HL-60/S4 treated with retinoic acid at 250 ng/mL for 4 days and 3 days (cell line): ENCODE measurements around the gene FRMD1.

Experiments used
- in situ Hi-C: fragments of 300-500 bp; cut with MboI; formaldehyde crosslinking; loops from 2 replicates; pipeline ENCODE4 v1.7.0; 2022; ENCODE audit warnings: low sequenced_read_pairs

Gene FRMD1

DNA sequence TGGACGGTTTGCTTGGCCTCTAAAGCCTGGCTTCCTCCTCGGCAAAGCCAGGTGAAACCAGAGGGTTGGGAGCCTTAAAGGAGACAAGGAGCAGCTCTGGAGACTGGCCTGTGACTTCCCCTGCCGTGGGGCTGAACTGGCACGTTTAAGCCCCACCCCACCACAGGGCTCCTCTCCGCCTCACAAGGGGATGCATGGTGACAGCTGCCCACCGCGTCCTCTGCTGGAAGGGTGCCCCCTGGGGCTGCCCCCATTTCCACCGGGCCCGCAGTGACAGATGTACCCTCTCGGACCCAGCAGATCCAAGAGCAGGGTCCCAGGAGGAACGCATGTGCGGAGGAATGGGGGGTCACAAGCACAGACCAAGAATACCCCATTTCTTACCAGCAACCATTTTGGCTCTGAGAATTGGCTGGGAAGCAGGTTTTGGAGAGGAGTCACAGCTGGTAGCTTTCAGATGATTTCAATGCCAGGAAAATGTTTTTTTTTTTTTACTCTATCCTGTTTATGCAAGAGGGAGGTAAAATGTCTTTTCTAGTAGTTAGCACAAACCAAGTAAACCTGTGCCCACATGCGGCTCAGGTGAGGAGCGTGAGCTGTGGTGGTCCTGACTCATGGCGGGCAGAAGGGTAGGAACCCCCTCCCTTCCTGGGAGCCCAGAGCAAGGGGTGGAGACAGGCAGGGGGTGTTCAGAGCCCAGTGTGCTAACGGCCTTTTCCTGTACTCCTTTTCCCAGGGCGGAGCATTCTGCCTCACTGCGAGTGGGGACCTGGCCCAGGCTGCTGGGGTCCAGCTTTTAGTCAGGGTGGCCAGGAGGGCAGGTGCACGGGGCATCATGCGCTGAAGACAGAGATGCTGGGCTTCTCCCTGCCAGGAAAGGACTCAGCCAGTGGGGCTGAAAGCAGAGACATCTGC is 33.0 kb downstream of the FRMD1 start:
- in situ Hi-C loops, result no loop called here

DNA sequence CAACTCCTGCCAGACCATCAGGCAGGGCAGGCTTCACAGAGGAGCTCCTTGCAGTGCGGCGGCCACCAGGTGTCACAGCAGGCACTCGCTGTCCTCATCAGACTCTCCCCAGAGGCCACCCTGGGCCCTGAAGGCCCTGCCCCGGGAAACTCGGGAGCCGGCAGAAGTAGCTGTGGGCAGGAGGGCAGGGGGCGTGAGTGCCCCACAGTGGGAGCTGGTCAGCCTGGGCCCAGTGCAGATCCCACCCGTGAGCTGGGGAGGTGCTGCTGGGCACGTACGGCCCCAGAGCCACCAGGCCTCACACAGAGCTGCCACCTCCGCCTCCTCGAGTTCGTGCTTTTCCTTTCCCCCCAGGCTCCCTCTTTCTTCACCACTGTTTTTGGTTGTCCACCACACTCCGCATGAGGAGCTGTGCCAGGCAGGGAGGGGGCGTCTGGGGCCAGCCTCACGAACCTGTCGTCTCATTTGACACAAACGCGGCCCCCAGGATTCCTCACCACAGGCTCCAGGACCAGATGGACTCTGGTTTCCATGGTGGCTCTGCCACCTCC is 33.8 kb downstream of the FRMD1 start:
- in situ Hi-C loops, result no loop called here

DNA sequence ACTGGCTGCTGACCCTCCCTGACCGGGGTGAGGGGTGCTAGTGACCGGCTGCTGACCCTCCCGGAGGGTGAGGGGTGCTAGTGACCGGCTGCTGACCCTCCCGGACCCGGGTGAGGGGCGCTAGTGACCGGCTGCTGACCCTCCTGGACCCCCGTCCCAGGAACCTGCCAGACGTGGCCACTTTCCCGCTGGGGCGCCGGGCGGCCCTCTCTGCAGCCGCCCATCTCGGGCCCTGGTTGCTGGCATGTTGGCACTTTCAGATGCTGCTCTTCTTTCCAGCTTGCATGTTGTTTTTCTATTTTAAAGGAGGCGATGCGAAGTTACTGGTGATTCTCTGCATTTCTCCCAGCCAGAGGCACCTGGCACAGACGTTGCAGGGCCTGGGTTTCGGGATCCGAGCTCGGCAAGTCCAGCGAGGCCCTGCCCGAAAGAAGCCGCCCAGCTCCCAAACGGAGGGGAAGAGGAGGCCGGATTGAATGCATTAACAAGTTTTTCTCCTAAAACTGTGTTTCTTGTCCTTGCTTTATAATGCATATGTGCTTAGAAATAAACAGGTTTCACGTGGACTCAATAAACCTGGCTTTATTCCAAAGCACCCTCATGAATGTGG is 34.4 kb downstream of the FRMD1 start:
- in situ Hi-C loops, result no loop called here

DNA sequence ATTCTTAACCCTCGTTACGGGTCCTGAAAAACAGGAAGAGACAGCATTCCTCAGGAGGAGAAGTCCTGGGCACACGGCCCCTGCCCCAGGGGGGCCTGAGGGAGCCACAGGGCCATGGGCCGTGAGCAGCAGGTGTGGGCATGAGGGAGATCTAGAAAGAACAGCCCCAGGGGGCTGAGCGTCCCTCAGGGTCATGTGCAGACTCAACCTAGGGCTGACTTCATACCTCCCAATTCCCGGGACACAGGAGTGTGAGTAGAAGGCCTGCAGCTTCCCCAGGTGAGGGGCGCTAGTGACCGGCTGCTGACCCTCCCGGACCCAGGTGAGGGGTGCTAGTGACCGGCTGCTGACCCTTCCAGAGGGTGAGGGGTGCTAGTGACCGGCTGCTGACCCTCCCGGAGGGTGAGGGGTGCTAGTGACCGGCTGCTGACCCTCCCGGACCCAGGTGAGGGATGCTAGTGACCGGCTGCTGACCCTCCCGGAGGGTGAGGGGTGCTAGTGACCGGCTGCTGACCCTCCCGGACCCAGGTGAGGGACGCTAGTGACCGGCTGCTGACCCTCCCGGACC is 35.1 kb downstream of the FRMD1 start:
- in situ Hi-C loops, result no loop called here

DNA sequence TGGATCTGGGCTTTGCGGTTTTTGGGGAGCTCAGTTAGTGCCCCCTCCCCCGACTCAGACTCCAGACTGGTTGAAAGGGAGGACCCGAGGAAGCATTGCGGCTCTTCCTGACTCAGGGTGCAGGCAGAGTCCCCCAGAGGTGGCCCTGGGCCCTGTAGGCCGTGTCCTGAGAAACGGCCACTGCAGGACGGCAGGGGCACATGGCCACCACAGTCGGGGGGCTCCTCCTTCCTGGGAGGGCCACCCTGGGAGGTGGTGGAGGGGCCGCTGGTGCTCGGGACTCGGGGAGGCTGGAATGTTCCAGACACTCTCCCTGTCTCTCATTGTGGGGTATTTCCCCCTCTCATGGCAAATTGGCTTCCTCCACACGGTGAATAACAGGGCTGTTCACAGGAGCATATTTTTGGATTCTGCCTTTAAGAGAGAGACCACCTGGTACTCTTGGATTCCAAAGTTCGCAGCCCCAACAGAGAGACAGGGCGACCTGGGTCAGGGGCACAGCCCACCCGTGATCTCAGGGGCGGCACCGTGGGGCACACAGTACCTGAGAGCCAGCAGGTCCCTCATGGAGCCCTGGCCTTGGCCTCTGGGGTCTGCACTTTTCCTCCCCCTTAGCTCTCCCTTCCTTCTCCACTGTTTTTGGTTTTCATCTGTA is 35.7 kb downstream of the FRMD1 start:
- in situ Hi-C loops, result no loop called here

DNA sequence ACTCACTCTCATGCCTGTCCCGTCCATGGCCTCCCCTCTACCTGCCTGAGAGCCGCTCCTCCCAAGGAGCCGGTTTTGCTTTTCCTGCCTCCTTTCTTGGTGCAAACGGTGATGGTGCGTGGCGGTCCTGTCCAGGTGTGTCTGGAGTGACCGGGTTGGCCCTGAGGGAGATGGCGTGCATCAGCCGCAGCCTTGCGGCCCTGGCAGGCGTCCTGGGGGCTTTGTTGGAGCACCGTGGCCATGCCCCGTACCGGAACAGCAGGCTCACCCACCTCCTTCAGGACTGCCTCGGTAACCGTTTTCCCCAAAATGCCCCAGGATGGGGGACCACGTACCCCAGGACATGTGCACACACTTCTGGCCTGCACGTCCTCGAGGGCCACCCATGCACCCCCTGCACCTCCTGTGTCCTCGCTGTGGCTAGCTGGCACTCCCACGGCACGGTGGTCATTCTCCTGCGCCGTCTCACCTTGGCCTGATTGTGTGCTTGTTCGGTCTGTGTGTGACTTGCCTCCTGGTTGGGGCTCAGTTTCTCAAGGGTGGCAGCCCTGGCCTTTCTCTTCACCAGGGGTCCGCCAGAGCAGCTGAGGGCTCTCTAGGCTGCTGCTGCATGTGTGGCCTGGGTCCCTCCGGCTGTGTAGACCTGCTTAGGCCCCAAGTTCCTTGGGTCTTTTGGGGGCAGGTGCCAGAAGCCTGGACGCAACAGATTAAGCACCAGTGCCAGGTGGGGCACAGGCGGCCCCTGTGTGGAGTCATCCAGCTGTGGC is 36.4 kb downstream of the FRMD1 start:
- in situ Hi-C loops, result no loop called here

DNA sequence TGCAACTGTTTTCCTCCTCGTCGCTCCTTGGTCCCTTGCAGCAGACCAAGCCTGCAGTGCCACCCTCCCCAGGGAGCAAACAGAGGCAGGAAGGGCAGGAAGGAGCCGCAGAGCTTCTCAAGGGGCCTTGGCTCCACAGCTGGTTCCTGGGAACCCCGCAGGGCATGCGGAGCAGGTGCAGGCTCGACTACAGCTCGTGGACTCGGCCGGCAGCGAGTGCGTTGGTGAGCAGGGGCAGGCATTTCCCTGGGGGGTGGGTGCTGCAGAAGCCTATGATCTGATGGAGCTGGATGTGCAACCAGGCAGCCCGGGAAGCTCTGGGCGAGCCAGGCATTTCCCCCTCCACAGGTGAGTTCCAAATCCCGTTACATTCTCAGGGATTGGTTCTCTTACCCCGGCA is 37.1 kb downstream of the FRMD1 start:
- in situ Hi-C loops, result no loop called here

DNA sequence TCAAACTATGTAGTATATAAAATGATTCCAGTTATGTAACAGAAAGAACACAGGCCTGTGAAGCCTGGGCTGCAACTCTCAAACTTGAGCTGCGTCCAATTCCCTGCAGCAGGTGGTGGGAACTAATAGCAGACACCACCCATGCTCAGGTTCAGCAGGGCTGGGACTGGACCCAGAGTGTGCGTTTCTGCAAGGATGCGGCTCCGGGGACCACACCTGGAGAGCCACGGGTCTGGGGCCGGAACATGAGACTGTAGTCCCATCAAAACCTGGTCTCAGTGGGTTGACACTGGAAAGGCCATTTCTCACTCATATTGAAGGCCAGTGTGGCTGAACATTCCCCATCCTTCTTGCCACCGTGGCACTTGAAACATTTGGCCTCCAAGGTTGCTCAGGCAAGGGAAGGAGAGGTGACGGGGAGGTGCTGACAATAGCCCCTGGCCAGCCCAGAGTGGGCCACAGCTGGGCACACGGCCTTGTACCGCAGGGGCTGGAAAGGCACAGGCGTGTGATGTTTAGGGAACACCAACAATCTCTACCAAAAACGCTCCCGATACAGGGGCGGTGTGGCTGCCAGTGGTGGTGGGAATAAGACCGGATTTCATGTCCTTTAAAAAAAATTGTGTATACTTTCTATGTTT is 38.0 kb downstream of the FRMD1 start:
- in situ Hi-C loops, result no loop called here

DNA sequence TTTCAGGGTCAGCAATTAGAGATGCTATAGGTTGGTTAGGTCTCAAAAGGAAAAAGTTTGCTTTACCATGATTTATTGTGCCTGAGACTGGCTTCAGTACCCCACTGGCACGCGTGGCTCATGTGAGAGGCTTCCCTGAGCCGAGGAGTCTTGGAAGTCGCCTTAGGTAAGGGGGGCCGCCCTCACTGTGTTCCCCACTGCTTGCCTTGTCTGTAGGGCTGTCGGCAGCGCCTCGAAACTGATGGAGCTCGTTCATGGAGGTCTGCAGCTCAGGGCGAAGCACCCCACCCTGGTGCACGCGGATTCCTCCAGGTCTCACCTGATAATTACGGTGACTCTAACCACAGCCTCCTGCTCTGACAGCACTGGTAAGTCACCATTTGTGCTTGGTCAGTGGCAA is 39.2 kb downstream of the FRMD1 start:
- in situ Hi-C loops, result no loop called here

DNA sequence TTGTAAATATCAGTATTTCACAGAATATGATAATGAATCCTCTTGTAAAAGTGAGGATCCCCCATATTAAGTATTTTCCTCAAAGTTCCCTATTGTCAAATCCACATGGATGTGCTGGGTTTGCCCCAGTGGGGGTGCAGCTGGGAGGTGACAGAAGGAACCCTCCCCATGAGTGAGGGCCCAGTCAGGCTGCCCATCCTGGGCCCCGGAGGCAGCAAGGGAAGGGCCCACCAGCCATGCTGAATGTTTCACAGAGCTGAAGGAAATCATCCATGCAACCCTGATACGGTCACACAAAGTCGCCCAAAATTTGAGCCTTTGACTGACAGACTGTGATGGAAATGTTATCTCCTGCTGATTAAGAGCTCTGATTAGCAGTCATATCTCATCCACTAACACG is 39.7 kb downstream of the FRMD1 start:
- in situ Hi-C loops, result no loop called here

DNA sequence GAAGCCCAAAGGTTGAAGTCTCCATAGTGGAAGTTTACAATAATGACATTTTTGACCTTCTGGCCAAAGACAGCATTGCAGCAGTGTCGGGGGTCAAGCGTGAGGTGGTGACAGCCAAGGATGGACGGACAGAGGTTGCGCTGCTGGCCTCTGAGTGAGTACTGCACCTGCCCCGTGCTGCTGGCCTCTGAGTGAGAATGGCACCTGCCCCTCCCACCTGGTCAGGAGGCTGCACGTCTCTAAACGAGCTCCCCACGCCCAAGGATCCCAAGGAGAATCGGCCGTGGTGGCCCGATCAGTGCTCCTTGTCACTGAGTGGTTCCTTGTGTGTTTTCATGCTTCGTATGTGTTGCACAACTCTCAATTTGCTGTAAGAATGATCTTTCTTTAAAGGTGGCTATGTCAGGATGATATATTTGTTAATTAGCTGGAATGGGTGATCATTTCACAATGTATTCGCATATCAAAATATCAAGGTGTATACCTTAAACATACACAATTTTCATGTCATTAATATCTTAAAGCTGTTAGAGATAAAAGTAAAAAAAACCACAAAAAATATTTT is 40.4 kb downstream of the FRMD1 start:
- in situ Hi-C loops, result no loop called here

DNA sequence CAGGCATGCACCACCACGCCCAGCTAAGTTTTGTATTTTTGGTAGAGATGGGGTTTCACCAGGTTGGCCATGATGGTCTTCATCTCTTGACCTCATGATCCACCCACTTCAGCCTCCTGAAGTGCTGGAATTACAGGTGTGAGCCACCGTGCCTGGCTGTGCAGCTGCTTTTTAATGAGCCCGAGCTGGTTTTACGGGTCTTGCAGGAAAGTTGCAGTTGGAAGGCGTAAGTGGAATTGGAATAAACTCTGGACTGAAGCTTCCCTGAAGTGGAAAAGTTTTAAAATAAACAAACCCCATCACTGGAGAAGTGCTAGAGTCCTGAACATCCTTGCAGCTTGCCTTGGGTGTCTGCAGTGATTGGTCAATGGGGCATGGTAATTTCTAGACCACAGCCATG is 41.2 kb downstream of the FRMD1 start:
- in situ Hi-C loops, result no loop called here

DNA sequence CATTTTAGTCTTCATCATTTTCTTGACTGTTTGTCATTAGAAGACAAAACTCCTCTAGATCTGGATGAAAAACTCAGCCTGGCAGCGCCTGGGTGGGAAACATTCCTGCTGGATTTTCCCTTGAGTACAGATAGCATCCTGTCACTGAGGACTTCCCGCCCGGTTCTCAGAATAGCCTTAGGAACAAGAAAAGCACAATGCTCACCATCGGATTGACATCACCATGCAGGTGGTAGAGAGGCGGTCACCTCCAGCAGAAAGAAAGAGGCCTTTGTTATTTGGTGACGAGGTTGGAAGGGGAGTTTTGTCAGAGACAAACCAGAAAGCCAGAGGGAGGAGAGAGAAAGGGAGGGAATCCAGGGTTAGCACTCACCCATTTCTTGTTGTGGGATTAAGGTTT is 41.8 kb downstream of the FRMD1 start:
- in situ Hi-C loops, result no loop called here

DNA sequence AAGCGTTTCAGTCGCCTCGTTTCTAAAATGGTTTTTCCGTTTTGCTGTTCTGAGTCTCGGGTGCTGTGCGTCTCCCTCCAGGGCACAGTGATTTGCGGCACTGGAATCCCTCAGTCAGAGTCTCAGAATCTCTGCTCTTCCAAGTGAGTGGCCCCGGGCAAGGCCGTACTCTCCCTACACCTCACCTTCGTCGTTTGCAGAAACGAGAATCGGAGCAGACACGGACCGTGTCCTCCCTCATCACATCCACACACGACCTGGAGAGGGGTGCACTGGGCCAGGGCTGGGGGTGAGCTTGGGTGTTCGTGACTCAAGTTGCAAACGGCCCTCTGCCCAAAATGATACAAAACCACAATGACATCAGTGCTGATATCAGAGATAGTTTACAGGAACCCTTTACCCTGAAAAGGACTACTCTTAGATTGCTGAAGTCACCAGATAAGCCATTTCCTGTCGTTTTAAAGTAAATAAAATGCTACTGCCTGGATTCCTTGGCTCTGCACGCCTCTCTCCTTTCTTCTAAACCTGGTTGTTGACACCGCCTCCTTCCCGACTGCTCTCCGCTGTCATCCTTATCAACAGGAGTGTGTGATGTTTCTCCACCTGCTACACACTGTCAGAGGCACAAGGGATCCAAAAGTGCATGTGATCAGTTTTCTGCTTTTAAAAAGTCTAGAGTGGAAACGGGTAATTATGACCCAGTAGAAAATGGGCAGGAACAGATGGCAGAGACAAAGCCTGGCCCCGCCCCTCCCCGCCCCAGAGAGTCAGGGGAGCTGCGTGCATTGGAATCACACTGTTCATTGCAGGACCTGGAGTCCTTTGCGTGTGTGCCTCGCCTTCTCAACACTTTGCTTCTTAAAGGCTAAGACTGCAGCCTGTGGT is 43.1 kb downstream of the FRMD1 start:
- in situ Hi-C loops, result no loop called here

DNA sequence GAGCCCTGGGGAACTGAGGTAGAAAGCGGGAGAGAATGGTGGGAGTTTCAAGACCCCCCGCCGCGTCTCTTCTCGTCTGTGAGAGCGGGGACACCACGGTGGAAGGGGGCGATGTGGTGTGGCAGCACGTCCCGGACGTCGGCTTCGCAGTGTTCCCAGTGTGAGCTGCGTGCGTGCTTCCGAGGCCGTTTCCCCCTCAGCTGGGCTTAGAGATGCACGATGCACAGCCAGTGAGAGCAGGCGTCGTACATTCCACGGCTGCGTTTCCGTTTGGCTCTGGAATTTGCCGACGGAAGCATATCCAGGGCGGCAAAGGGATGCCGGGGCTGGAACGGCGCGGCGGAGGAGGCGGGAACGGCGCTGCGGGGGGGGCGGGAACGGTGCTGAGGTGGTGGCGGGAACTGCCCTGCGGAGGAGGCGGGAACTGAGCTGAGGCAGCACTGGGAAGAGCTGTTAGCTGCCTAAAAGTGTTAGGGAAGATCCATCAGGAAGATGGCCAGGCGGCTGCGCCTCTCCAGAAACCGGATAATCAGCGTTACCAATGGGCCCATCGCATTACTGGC is 43.8 kb downstream of the FRMD1 start:
- in situ Hi-C loops, result no loop called here

DNA sequence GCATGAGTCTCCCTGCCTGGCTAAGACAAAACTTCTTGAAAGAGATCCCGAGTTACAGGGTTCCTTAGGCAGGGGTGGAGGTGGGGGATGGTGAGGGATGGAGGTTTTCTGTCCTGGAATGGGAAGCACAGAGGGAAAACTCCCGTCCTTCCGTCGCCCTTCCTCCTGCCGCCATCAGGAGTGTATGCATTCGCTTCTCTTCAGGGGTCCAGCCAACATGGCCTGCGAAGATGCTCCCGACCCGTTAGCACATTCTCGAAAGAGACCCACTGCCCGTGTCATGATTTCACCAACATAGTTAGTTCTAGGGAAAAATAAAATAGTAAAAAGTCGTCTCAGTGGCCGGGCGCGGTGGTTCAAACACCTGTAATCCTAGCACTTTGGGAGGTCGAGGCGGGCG is 44.5 kb downstream of the FRMD1 start:
- in situ Hi-C loops, result no loop called here

DNA sequence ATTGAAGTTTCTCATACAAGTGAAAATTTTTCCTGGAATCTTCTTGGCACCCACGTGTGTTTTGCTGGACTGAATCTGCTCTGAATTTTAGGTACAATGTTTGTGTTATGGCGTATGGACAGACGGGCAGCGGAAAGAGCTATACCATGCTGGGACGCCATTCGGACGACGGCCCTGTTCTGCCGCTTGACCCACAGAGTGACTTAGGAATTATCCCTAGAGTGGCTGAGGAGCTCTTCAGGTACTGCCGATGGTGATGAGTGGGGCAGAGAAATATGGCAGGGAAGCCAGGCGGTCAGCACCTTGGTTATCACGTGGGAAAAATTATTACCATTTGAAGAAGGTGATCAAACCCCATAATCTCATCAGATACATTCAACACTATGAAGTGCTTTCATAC is 45.2 kb downstream of the FRMD1 start:
- in situ Hi-C loops, result no loop called here

DNA sequence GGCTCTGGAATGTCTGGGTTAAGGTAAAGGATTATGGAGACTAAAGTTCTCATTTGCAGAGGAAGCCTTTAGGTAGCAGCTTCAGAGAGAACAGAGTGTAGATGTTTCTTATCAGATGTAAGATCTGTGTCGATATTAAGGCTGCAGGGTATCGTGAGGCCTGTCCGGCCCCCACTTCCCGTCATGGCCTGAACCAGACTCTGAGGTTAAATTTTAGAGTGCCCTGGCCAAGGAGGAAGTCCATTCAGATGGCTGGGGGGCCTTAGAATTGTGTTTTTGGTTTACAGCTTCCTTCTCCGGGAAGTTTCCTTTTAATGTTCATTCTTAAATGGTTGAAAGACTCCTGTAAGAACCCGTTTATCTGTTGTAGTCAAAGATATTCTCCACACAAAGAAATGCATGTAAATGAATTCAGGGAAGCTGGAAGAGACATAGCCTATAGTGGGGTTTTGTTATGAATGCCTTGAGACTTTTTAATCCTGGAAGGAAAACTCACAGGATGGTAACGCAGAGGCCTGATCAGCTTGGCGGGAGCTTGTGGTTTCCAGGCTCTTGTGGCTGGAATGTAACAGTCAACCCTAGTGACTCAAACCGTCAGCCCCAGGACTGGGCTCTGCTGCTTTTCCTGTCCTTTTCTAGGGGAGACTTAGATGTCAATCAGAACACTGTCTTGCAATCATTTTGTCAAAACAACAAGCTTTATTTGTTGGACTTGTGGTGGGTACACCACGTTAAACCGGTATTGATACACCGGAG is 46.8 kb downstream of the FRMD1 start:
- in situ Hi-C loops, result no loop called here
